GM03348 (cell line): Measurements from ENCODE around the gene THADA.

Experiments used
- DNase-seq: peaks from one replicate; pipeline ENCODE4 v3.0.0; 2012; ENCODE audit warnings: low spot score

The THADA gene

DNA sequence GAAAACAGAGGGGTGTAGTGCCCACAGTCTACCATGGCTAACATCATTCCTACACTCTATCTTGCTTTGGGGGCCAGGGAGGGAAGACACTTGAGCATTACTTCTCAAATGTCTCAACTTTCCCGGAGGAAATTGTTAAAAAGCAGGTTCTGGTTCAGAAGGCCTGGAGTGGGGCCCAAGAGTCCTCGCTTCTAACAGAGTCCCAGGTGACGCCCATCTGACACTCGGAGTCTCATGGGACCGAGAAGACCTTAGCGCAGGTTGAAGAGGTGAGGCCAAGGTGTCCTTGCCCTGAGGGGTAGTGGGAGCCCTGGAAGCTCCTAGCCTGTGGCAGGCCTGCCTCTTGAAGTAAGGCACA lies 409.5 kb downstream of the THADA start:
- DNase-seq = no peak

DNA sequence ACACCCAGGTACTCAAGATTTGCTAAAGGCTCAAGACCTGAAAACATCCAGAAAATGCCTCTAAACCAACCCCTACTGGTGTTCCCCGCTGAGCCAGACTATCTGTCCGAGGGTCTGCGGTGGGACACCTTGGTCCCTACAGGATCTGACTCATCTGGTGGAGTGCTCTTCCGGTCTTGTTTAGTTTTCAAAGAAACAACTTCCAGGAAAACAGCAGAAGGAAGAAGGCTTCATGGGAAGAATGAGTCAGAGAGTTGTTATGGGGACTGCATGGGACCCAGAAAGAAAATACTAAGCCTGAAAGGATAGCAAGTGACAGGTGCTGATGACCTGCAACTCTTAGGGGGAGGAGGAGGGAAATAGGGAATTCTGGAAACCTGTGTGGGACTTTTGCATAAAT lies 410.7 kb downstream of the THADA start:
- no peak for DNase-seq

DNA sequence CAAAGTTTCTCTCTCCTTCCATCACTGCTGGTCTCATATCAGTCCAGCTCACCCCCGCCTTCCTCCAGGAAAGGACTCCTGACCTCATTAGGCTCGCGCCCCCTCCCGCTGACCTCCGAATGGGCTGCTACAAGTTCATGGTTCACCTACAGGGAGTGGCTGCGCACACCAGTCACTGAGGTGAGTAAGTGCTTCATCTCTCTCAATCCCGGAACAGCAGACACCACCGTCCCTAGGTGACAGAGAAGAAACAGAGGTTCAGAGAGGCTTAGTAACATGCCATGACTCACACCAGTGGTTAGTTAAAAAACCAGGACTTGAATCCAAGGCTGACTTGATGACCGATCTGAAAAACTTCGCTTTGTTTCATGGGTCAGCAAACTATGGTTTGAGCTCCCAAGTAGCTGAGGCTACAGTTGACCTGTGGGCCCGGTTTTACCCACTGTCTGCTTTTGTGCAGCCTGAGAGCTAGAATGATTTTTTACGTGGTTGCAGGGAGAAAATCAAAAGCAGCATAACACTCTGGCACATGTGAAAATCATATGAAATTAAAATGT lies 411.4 kb downstream of the THADA start:
- DNase-seq = no peak

DNA sequence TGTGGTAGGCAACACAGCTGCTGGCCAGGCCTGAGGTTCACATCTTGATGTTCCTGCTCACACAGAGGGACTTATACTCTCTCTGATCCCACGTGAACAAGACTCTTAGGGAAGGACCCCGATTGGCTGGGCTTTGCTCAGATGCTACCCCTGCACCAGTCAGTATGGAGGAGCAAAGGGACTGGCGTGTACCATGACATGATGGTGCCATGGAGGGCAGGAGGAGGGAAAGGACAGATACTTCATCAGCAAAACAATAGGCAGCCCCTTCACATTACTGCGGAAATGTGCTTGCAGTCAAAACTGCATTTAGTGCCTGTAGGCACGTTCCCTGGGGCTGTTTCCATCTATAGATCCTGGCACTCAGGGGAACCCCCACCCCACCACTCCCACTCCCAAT lies 412.1 kb downstream of the THADA start:
- DNase-seq = no peak

DNA sequence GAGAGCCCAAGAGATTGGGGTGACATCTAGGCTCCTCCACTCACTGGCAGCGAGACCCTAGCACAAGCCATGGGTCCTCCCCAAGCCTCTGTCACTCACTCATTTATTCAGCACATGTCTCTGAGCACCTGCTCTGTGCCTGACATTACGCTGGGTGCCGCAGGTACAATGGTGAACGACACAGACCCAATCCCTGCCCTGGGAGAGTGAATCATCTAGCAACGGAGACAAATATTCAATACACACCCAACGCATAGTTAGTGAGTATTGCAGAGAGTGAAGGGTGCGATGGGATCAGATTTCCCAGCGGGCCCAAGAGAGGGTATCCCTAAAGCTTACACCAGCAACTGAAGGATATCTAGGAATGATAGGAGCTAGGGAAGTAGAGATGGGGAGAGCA lies 414.9 kb downstream of the THADA start:
- DNase-seq = no peak
